Body of pancreas (tissue), 4 donors: ENCODE results near the gene BMP15.

ENCODE experiments used
- POLR2A ChIP-seq, 3 donors: fragments of 450-650 bp; IDR thresholded peaks; one replicate each; pipeline ENCODE4 v1.6.1; 2016; ENCODE audit warnings: antibody characterized with exemption in 3 of 3, mild to moderate bottlenecking in 2 of 3
- TF ChIP-seq, protein P1 (sequence below), 7 experiments: fragments of 450-650 bp in 4 of 7; fragments of 200-600 bp in 3 of 7; sonication (generic) in 3 of 7; IDR thresholded peaks; one replicate each; pipeline ENCODE4 v1.5.1; 2016 to 2019; ENCODE audit warnings: antibody characterized with exemption in 7 of 7

DNA sequence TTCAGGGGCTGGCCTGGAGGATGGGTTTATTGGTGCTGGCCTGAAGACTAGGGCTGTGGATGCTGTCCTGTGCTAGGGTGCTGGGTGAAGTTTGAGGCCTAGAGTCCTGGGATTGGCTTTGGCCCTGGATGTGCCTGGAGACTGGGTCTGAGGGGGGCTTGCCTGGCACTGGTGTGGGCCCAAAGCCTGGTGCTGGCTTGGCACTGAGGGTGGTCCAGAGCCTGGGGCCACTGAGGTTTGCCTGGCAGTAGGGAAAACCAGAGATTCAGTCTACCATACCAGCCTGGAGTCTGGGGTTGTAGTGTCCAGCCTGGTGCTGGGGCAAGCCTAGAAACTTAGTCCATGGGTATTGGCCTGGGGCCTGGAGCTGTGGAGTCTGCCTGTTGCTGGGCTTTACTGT, 16.6 kb downstream of the BMP15 start:
- TF ChIP-seq, protein P1, sequence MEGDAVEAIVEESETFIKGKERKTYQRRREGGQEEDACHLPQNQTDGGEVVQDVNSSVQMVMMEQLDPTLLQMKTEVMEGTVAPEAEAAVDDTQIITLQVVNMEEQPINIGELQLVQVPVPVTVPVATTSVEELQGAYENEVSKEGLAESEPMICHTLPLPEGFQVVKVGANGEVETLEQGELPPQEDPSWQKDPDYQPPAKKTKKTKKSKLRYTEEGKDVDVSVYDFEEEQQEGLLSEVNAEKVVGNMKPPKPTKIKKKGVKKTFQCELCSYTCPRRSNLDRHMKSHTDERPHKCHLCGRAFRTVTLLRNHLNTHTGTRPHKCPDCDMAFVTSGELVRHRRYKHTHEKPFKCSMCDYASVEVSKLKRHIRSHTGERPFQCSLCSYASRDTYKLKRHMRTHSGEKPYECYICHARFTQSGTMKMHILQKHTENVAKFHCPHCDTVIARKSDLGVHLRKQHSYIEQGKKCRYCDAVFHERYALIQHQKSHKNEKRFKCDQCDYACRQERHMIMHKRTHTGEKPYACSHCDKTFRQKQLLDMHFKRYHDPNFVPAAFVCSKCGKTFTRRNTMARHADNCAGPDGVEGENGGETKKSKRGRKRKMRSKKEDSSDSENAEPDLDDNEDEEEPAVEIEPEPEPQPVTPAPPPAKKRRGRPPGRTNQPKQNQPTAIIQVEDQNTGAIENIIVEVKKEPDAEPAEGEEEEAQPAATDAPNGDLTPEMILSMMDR (IDR thresholded peaks at IDR 0.05), result no peak
- no peak for TF ChIP-seq POLR2A (IDR thresholded peaks at IDR 0.05)
